K562 (cell line): Measurements from ENCODE around the gene PLXDC1.

Source experiments
- CREM ChIP-seq: IDR thresholded peaks from 2 replicates; pipeline ENCODE4 v1.6.1; 2014; ENCODE audit warnings: antibody characterized with exemption, low read depth
- EP300 ChIP-seq: IDR thresholded peaks from 2 replicates; pipeline ENCODE4 v1.6.1; 2012; ENCODE audit warnings: low read length, improper control_type of control experiment
- HMG20B ChIP-seq: fragments of 250-450 bp; sonication (Bioruptor Pico); IDR thresholded peaks from 2 replicates; pipeline ENCODE4 v1.5.0; 2021; ENCODE audit warnings: mild to moderate bottlenecking
- MXI1 ChIP-seq: IDR thresholded peaks from 2 replicates; pipeline ENCODE4 v1.6.1; 2011; ENCODE audit warnings: low read depth, mild to moderate bottlenecking, improper control_type of control experiment, low read length
- RBFOX2 ChIP-seq: fragments of 200-400 bp; formaldehyde crosslinking; IDR thresholded peaks from 2 replicates; pipeline ENCODE4 v1.6.1; 2017; ENCODE audit warnings: low read depth, mild to moderate bottlenecking, low read length, moderate library complexity
- ZBTB7A ChIP-seq: IDR thresholded peaks from 2 replicates; pipeline ENCODE4 v1.6.1; 2011; ENCODE audit warnings: low read depth, mild to moderate bottlenecking, low read length, moderate library complexity, borderline replicate concordance; ENCODE audit not compliant: control insufficient read depth
- ZC3H4 ChIP-seq: sonication (generic); formaldehyde crosslinking; IDR thresholded peaks from 2 replicates; pipeline ENCODE4 v1.9.0; 2021; ENCODE audit warnings: missing genetic modification reagents, borderline replicate concordance
- ZFP1 ChIP-seq: fragments of 450-650 bp; formaldehyde crosslinking; IDR thresholded peaks from 2 replicates; pipeline ENCODE4 v1.4.0; 2020; ENCODE audit warnings: mild to moderate bottlenecking, mixed read lengths
- TF ChIP-seq, protein P1 (sequence below): sonication (generic); formaldehyde crosslinking; IDR thresholded peaks from 2 replicates; pipeline ENCODE4 v1.8.0; 2022; ENCODE audit warnings: missing genetic modification reagents, mild to moderate bottlenecking, moderate library complexity, borderline replicate concordance
- TF ChIP-seq, protein P2 (sequence below), 3 experiments: IDR thresholded peaks in 2 of 3; conservative IDR thresholded peaks in 1 of 3; 2 replicates each; pipeline ENCODE4 v1.5.1; 2011 to 2012; ENCODE audit warnings: low read length in 3 of 3, mild to moderate bottlenecking in 3 of 3, control low read depth in 2 of 3, improper control_type of control experiment in 1 of 3, inconsistent platforms in 1 of 3, low read depth in 1 of 3, mixed read lengths in 1 of 3, moderate library complexity in 1 of 3; ENCODE audit not compliant: insufficient read depth in 2 of 3
- TF ChIP-seq, protein P3 (sequence below): sonication (generic); formaldehyde crosslinking; IDR thresholded peaks from 2 replicates; pipeline ENCODE4 v1.8.0; 2022; ENCODE audit warnings: missing genetic modification reagents, mild to moderate bottlenecking, borderline replicate concordance
- TF ChIP-seq, protein P4 (sequence below): sonication (generic); formaldehyde crosslinking; IDR thresholded peaks from 2 replicates; pipeline ENCODE4 v1.8.0; 2022; ENCODE audit warnings: mild to moderate bottlenecking, low read depth, missing genetic modification reagents
- TF ChIP-seq, protein P5 (sequence below): fragments of 450-650 bp; IDR thresholded peaks from 2 replicates; pipeline ENCODE4 v1.6.1; 2017; ENCODE audit warnings: antibody characterized with exemption

DNA sequence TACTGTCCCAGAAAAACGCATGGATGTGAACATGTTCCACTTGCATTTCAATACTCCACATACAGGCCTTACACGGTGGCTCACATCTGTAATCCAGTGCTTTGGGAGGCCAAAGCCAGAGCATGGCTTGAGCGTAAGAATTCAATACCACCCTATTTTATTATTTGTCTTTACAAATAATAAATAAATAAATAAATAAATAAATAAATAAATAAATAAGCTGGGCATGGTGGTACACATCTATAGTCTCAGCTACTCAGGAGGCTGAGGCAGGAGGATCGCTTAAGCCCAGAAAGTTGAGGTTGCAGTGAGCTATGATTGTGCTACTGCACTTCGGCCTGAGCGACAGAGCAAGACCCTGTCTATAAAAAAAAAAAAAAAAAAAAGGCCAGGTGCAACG lies 53.9 kb downstream of the PLXDC1 start:
- no peak for TF ChIP-seq ZC3H4 (CRISPR knock-in tag)
- TF ChIP-seq, protein P1, sequence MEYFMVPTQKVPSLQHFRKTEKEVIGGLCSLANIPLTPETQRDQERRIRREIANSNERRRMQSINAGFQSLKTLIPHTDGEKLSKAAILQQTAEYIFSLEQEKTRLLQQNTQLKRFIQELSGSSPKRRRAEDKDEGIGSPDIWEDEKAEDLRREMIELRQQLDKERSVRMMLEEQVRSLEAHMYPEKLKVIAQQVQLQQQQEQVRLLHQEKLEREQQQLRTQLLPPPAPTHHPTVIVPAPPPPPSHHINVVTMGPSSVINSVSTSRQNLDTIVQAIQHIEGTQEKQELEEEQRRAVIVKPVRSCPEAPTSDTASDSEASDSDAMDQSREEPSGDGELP: no peak
- TF ChIP-seq, protein P2, sequence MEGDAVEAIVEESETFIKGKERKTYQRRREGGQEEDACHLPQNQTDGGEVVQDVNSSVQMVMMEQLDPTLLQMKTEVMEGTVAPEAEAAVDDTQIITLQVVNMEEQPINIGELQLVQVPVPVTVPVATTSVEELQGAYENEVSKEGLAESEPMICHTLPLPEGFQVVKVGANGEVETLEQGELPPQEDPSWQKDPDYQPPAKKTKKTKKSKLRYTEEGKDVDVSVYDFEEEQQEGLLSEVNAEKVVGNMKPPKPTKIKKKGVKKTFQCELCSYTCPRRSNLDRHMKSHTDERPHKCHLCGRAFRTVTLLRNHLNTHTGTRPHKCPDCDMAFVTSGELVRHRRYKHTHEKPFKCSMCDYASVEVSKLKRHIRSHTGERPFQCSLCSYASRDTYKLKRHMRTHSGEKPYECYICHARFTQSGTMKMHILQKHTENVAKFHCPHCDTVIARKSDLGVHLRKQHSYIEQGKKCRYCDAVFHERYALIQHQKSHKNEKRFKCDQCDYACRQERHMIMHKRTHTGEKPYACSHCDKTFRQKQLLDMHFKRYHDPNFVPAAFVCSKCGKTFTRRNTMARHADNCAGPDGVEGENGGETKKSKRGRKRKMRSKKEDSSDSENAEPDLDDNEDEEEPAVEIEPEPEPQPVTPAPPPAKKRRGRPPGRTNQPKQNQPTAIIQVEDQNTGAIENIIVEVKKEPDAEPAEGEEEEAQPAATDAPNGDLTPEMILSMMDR (IDR thresholded peaks at IDR 0.05 in 2 of 3, conservative IDR thresholded peaks at IDR 0.05 in 1 of 3; ENCODE audit: insufficient read depth in 2 of 3, low read depth in 1 of 3, low read length in 3 of 3): no peak
- TF ChIP-seq, protein P3, sequence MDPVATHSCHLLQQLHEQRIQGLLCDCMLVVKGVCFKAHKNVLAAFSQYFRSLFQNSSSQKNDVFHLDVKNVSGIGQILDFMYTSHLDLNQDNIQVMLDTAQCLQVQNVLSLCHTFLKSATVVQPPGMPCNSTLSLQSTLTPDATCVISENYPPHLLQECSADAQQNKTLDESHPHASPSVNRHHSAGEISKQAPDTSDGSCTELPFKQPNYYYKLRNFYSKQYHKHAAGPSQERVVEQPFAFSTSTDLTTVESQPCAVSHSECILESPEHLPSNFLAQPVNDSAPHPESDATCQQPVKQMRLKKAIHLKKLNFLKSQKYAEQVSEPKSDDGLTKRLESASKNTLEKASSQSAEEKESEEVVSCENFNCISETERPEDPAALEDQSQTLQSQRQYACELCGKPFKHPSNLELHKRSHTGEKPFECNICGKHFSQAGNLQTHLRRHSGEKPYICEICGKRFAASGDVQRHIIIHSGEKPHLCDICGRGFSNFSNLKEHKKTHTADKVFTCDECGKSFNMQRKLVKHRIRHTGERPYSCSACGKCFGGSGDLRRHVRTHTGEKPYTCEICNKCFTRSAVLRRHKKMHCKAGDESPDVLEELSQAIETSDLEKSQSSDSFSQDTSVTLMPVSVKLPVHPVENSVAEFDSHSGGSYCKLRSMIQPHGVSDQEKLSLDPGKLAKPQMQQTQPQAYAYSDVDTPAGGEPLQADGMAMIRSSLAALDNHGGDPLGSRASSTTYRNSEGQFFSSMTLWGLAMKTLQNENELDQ (CRISPR knock-in tag): no peak
- TF ChIP-seq MXI1: no peak
- TF ChIP-seq, protein P4, sequence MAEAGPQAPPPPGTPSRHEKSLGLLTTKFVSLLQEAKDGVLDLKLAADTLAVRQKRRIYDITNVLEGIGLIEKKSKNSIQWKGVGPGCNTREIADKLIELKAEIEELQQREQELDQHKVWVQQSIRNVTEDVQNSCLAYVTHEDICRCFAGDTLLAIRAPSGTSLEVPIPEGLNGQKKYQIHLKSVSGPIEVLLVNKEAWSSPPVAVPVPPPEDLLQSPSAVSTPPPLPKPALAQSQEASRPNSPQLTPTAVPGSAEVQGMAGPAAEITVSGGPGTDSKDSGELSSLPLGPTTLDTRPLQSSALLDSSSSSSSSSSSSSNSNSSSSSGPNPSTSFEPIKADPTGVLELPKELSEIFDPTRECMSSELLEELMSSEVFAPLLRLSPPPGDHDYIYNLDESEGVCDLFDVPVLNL: no peak
- no peak for TF ChIP-seq CREM
- TF ChIP-seq HMG20B: no peak
- no peak for TF ChIP-seq EP300
- TF ChIP-seq ZBTB7A: no peak
- no peak for TF ChIP-seq RBFOX2
- TF ChIP-seq, protein P5, sequence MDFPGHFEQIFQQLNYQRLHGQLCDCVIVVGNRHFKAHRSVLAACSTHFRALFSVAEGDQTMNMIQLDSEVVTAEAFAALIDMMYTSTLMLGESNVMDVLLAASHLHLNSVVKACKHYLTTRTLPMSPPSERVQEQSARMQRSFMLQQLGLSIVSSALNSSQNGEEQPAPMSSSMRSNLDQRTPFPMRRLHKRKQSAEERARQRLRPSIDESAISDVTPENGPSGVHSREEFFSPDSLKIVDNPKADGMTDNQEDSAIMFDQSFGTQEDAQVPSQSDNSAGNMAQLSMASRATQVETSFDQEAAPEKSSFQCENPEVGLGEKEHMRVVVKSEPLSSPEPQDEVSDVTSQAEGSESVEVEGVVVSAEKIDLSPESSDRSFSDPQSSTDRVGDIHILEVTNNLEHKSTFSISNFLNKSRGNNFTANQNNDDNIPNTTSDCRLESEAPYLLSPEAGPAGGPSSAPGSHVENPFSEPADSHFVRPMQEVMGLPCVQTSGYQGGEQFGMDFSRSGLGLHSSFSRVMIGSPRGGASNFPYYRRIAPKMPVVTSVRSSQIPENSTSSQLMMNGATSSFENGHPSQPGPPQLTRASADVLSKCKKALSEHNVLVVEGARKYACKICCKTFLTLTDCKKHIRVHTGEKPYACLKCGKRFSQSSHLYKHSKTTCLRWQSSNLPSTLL: no peak
- TF ChIP-seq ZFP1: no peak
